Choroid plexus epithelial cell (primary cell): Measurements from ENCODE around the gene GAPT.

Experiments used
- DNase-seq: peaks from one replicate; pipeline ENCODE4 v3.0.0-alpha.2; 2010; ENCODE audit warnings: low read depth
- H3K4me3 ChIP-seq: 2 replicates; pipeline ENCODE4 v1.5.1; 2011; ENCODE audit warnings: low read depth, mild to moderate bottlenecking, control low read depth, low read length, moderate library complexity
- CTCF ChIP-seq: conservative IDR thresholded peaks from 2 replicates; pipeline ENCODE4 v1.5.1; 2011; ENCODE audit warnings: low read depth, mild to moderate bottlenecking, control low read depth, inconsistent platforms, low read length, moderate library complexity

GAPT gene

GRCh38 chr5:58475404-58475803 is 15.8 kb upstream of the GAPT start:
- DNase-seq: no peak
- TF ChIP-seq CTCF: no peak
- H3K4me3 ChIP-seq: no peak overlapping the region

GRCh38 chr5:58477760-58478376 is 13.4 kb upstream of the GAPT start:
- peak; percentile 43 for TF ChIP-seq CTCF
- peak; percentile 31 for DNase-seq
- H3K4me3 ChIP-seq: no peak overlapping the region

- TF ChIP-seq CTCF: no peak
- no peak overlapping the region for H3K4me3 ChIP-seq
These were observed 10.1 kb upstream of the GAPT start for GRCh38 chr5:58481066-58481676.

GRCh38 chr5:58481828-58482227 is 9.4 kb upstream of the GAPT start:
- no peak for DNase-seq
- TF ChIP-seq CTCF: no peak
- H3K4me3 ChIP-seq: no peak overlapping the region

More at GRCh38 chr5:58481066-58481676, 10.1 kb upstream of the GAPT start:
- no peak for DNase-seq

GRCh38 chr5:58482536-58482935 is 8.7 kb upstream of the GAPT start:
- TF ChIP-seq CTCF: no peak
- DNase-seq: no peak
- no peak overlapping the region for H3K4me3 ChIP-seq

GRCh38 chr5:58484505-58484904 is 6.7 kb upstream of the GAPT start:
- H3K4me3 ChIP-seq: no peak overlapping the region
- no peak for TF ChIP-seq CTCF
- no peak for DNase-seq

GRCh38 chr5:58486290-58486689 is 4.9 kb upstream of the GAPT start:
- H3K4me3 ChIP-seq: no peak overlapping the region
- no peak for TF ChIP-seq CTCF
- no peak for DNase-seq
